Measurements from ENCODE around the gene INS. TPM values are rescaled to one million over a fixed set of nuclear protein-coding genes. Genes with fewer than 3 reads are reported as not detected.

Gene INS
- polyA plus RNA-seq, 2 of the 4 experiments (the other 2 are of a cell fraction), result not detected

- no peak for DNase-seq (ENCODE audit: low read depth in 1 of 2, low spot score in 1 of 2)
- Histone ChIP-seq H3K4me1 (no peaks in the 10 kb centered on the region), H3K27ac (no peak overlapping the region), H3K9me3 (no peaks in the 10 kb centered on the region), H3K4me3 (no peak overlapping the region), H3K4me2 (no peak overlapping the region)
- no peak for TF ChIP-seq HOXB13 (CRISPR knock-in tag; IDR thresholded peaks at IDR 0.05; ENCODE audit: low read depth)
- no peak for TF ChIP-seq ZFP36 (IDR thresholded peaks at IDR 0.05; ENCODE audit: borderline replicate concordance, partially characterized antibody)
- TF ChIP-seq HEYL (CRISPR knock-in tag; IDR thresholded peaks at IDR 0.05), result no peak
- no peak for TF ChIP-seq TFCP2L1 (CRISPR knock-in tag; IDR thresholded peaks at IDR 0.05)
- TF ChIP-seq NFE2L2 (conservative IDR thresholded peaks at IDR 0.05; ENCODE audit: low read length), result no peak
- no peak for TF ChIP-seq BHLHE40 (IDR thresholded peaks at IDR 0.05; ENCODE audit: low read depth, low read length)
- ATAC-seq, result peak in 1 of 2 experiments; percentile 6; a peak in 2 of 6 replicates
- WGBS (ENCODE audit: missing lambda C conversion rate), result 57% methylated on average over 6 of the region's 18 CpGs
- ChIA-PET POLR2A (no interaction called here), CTCF (interaction anchor here (0.7 to 25.5 kb wide), 29 partner anchors 5 to 583 kb away, joined by 3 to 1333 read pairs (median 8); partner anchors contain the start of genes INS, LSP1, MRPL23 and SYT8)
- no peak for FAIRE-seq
These were observed 3.5 kb downstream of the INS start for GRCh38 chr11:2157294-2158040.

DNA sequence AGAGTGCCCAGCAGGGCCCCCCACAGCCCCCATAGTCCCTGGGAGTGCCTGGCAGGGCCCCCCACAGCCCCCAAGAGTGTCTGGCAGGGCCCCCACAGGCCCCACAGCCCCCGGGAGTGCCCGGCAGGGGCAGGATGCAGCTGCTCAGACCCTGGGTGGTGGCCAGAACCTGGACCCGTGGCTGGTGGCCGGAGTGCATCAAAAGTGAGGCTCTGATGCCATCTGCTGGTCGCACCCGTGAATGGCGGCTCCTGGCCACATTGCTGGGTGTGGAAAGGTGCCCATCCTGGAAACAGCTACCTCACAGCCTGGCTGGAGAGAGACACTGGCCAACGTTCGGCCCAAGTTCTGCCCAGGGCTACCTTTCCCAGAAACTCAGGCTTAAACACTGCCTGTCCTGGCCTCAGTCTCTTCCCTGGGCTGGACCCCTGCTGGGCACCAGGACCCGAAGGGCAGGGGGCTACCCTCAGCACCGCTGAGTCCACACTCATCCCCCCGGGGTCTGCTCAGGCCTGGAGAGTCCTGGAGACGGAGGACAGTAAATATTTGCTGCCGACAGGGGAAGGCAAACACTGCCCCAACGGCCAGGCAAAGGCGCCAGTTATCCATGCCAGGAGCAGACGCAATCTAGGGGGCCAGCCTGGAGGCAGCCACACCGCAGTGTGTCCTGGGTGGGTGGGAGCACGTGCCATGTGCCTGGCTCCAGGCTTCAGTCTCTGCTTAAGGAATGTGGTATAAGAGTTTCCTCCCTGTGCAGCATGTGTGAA, 4.4 kb downstream of the INS start:
- ATAC-seq (peak; percentile 54 to 86), FAIRE-seq (no peak), DNase-seq (ENCODE audit: low read depth in 1 of 2, low spot score in 1 of 2) (peak; percentile 62 to 88)
- H3K4me2 ChIP-seq, result peak overlapping the region; percentile 16; the same call in 1 of the 3 replicates
- ChIA-PET CTCF (interaction anchor here (0.5 to 25.5 kb wide), 61 partner anchors 5 to 1492 kb away, joined by 3 to 1333 read pairs (median 4); partner anchors contain the start of genes INS, LSP1, MRPL23 and SYT8), POLR2A (no interaction called here)
- peak; percentile 73 for TF ChIP-seq SMC3 (IDR thresholded peaks at IDR 0.05)
- TF ChIP-seq, protein P1, sequence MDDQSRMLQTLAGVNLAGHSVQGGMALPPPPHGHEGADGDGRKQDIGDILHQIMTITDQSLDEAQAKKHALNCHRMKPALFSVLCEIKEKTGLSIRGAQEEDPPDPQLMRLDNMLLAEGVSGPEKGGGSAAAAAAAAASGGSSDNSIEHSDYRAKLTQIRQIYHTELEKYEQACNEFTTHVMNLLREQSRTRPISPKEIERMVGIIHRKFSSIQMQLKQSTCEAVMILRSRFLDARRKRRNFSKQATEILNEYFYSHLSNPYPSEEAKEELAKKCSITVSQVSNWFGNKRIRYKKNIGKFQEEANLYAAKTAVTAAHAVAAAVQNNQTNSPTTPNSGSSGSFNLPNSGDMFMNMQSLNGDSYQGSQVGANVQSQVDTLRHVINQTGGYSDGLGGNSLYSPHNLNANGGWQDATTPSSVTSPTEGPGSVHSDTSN (IDR thresholded peaks at IDR 0.05), result no peak
- no peak for TF ChIP-seq HOXA7 (CRISPR knock-in tag; IDR thresholded peaks at IDR 0.05)
- peak; percentile 81 for TF ChIP-seq CTCF (IDR thresholded peaks at IDR 0.05)
- no peak for TF ChIP-seq SREBF2 (IDR thresholded peaks at IDR 0.05)
- no peak for TF ChIP-seq E2F6 (IDR thresholded peaks at IDR 0.05; ENCODE audit: borderline replicate concordance, low read depth)
- TF ChIP-seq HOXB13 (CRISPR knock-in tag; IDR thresholded peaks at IDR 0.05; ENCODE audit: low read depth), result no peak
- TF ChIP-seq FOSL2 (IDR thresholded peaks at IDR 0.05), result no peak
- TF ChIP-seq FOSL2 (CRISPR knock-in tag; IDR thresholded peaks at IDR 0.05), result no peak
- no peak for TF ChIP-seq HOXB5 (CRISPR knock-in tag; IDR thresholded peaks at IDR 0.05)
- TF ChIP-seq RAD21 (conservative IDR thresholded peaks at IDR 0.05 in 1 of 2, IDR thresholded peaks at IDR 0.05 in 1 of 2), result peak; percentile 87 to 89
- TF ChIP-seq ZFP36 (IDR thresholded peaks at IDR 0.05; ENCODE audit: borderline replicate concordance, partially characterized antibody), result peak; percentile 96
- 25% methylated on average over 7 of the region's 19 CpGs for WGBS (ENCODE audit: missing lambda C conversion rate)
- H3K9me3 ChIP-seq, result no peaks in the 10 kb centered on the region
- H3K4me3 ChIP-seq, result no peak overlapping the region
- H3K27ac ChIP-seq, result no peak overlapping the region
- no peaks in the 10 kb centered on the region for H3K4me1 ChIP-seq

DNA sequence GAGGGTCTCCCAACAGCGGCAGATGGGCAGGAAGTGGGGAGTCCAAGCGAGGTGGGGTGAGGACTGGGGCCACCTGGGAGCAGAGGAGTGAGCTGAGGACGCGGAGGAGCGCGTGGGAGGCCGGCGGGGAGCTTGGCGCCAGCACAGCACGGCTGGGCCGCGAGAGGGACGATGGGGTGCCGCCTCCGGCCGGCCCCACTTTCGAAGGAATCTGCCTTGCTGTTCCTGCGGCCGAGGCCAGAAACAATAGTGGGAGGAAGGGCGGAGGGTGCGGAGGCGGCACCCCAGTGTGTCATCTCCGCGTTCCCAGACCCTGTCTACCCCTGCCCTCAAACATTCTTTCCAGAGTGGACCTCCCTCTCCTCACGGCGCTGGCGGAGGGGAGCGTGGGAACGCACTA, 5.5 kb downstream of the INS start:
- 66% methylated on average over 19 of the region's 29 CpGs for WGBS (ENCODE audit: missing lambda C conversion rate)
- no peak overlapping the region for H3K4me2 ChIP-seq
- no peak for DNase-seq (ENCODE audit: low read depth in 1 of 2, low spot score in 1 of 2)
- TF ChIP-seq REST (IDR thresholded peaks at IDR 0.05) (no peak), MAFK (IDR thresholded peaks at IDR 0.05; ENCODE audit: partially characterized antibody) (no peak), HOXA7 (CRISPR knock-in tag; IDR thresholded peaks at IDR 0.05) (no peak), TFCP2L1 (CRISPR knock-in tag; IDR thresholded peaks at IDR 0.05) (no peak), SREBF2 (IDR thresholded peaks at IDR 0.05) (no peak), KDM1A (IDR thresholded peaks at IDR 0.05; ENCODE audit: low read depth) (no peak), JUNB (IDR thresholded peaks at IDR 0.05) (no peak)
- FAIRE-seq, result no peak
- H3K4me3 ChIP-seq, result no peak overlapping the region
- ChIA-PET POLR2A (no interaction called here), CTCF (interaction anchor here (0.5 to 25.5 kb wide), 38 partner anchors 3 to 1006 kb away, joined by 3 to 1333 read pairs (median 5); partner anchors contain the start of genes INS, LSP1, MRPL23 and SYT8)
- no peak for ATAC-seq
- no peaks in the 10 kb centered on the region for H3K4me1 ChIP-seq
- H3K27ac ChIP-seq, result no peak overlapping the region
- no peaks in the 10 kb centered on the region for H3K9me3 ChIP-seq

Data from A549 (cell line).